Measurements from ENCODE around the gene UMODL1. TPM values are rescaled to one million over a fixed set of nuclear protein-coding genes. Genes with fewer than 3 reads are reported as not detected.
A peak's percentile ranks its signal among the peaks of the same experiment; 100 is the strongest.

Gene UMODL1
- total RNA-seq, 3 donors from 2014 or later (not counting 1 experiment from before 2014, with no cell fraction given): 0.14 to 0.28 TPM; not detected in 1

GRCh38 chr21:42160111-42160721 is 89.1 kb downstream of the UMODL1 start:
- H3K36me3 ChIP-seq (ENCODE audit: control insufficient read depth, insufficient read depth, low read length): no peaks in the 10 kb centered on the region
- no peaks in the 10 kb centered on the region for H3K9me3 ChIP-seq (ENCODE audit: control insufficient read depth, insufficient read depth, low read length)
- H3K27me3 ChIP-seq (ENCODE audit: control insufficient read depth, insufficient read depth, low read length): no peaks in the 10 kb centered on the region
- H3K4me1 Mint-ChIP-seq: peaks cover 20 to 63% of the 10 kb centered on the region in 2 donors
- ATAC-seq (peak in 2 of 3 donors; percentile 46 to 75), DNase-seq (peak; percentile 33 to 55)
- no peaks in the 10 kb centered on the region for H3K36me3 Mint-ChIP-seq
- no peak overlapping the region for H3K4me3 ChIP-seq (ENCODE audit: low read length)
- no peak for TF ChIP-seq CTCF (IDR thresholded peaks at IDR 0.05)
- H3K27me3 Mint-ChIP-seq (ENCODE audit: low read depth in 2 of 2): peaks cover 7 to 12% of the 10 kb centered on the region in 2 donors
- peak overlapping the region in 1 of 2 donors; percentile 24 for H3K27ac Mint-ChIP-seq
- no peaks in the 10 kb centered on the region for H3K9me3 Mint-ChIP-seq
- WGBS (ENCODE audit: insufficient coverage): 33% methylated on average over 25 of the region's 25 CpGs
- intact Hi-C loops (cut with micrococcal nuclease): no loop called here
- H3K4me1 ChIP-seq (ENCODE audit: control insufficient read depth, insufficient read depth, low read length): peaks cover 28% of the 10 kb centered on the region
- H3K27ac ChIP-seq (ENCODE audit: low read length): no peak overlapping the region
- no peak overlapping the region for H3K4me3 Mint-ChIP-seq

DNA sequence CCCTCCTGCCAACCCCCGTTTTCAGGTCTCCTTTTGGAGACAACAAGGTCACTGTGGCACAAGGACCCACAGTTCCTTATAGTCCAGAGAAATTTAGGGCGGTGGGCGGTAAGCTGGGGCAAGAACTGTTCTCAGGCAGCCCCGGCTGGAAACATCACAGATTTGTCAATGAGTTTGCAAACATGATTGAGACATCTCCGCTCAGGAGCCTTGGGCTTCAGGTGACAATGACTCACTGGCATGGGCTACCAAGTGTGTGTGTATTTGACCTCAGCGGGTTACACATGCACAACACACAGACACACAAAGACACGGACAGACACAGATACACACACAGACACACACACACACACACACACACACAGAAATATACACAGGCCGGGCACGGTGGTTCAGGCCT is 89.6 kb downstream of the UMODL1 start:
- no peaks in the 10 kb centered on the region for H3K9me3 Mint-ChIP-seq
- H3K27ac Mint-ChIP-seq: no peak overlapping the region
- H3K4me1 ChIP-seq (ENCODE audit: control insufficient read depth, insufficient read depth, low read length): peaks cover 23% of the 10 kb centered on the region
- DNase-seq (peak in 1 of 2 donors; percentile 13), ATAC-seq (no peak)
- no peaks in the 10 kb centered on the region for H3K9me3 ChIP-seq (ENCODE audit: control insufficient read depth, insufficient read depth, low read length)
- no peaks in the 10 kb centered on the region for H3K36me3 Mint-ChIP-seq
- H3K27me3 ChIP-seq (ENCODE audit: control insufficient read depth, insufficient read depth, low read length): no peaks in the 10 kb centered on the region
- H3K27ac ChIP-seq (ENCODE audit: low read length): no peak overlapping the region
- 83% methylated on average over 9 of the region's 9 CpGs for WGBS (ENCODE audit: insufficient coverage)
- peaks cover 15 to 58% of the 10 kb centered on the region in 2 donors for H3K4me1 Mint-ChIP-seq
- TF ChIP-seq CTCF (IDR thresholded peaks at IDR 0.05): no peak
- H3K4me3 ChIP-seq (ENCODE audit: low read length): no peak overlapping the region
- intact Hi-C loops (cut with micrococcal nuclease): no loop called here
- no peak overlapping the region for H3K4me3 Mint-ChIP-seq
- no peaks in the 10 kb centered on the region for H3K36me3 ChIP-seq (ENCODE audit: control insufficient read depth, insufficient read depth, low read length)
- peaks cover 7 to 12% of the 10 kb centered on the region in 2 donors for H3K27me3 Mint-ChIP-seq (ENCODE audit: low read depth in 2 of 2)

DNA sequence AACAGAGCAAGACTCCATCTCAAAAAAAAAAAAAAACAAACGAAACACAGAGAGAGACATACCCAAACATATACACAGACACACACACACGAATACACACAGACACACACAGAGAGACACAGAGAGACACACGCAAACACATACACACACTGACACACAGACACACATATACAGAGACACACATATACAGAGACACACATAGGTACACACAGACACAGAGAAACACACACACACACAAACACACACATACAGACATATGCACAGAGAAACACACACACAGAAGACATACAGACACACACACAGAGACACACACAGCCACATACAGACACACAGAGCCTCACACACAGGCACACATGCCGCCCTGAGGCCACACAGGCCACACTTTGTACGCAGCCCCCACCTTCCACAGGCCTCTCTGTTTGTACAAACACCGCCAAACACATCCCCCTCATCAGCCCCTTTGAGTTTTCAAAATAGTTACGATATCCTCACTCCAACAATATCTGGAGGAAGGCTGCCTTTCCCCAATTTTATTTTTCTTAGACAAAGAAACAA is 90.4 kb downstream of the UMODL1 start:
- ATAC-seq (no peak), DNase-seq (peak in 1 of 2 donors; percentile 5)
- Histone ChIP-seq H3K4me1 (ENCODE audit: control insufficient read depth, insufficient read depth, low read length) (peaks cover 23% of the 10 kb centered on the region), H3K9me3 (ENCODE audit: control insufficient read depth, insufficient read depth, low read length) (no peaks in the 10 kb centered on the region), H3K27me3 (ENCODE audit: control insufficient read depth, insufficient read depth, low read length) (no peaks in the 10 kb centered on the region), H3K4me3 (ENCODE audit: low read length) (no peak overlapping the region), H3K27ac (ENCODE audit: low read length) (no peak overlapping the region), H3K36me3 (ENCODE audit: control insufficient read depth, insufficient read depth, low read length) (no peaks in the 10 kb centered on the region)
- intact Hi-C loops (cut with micrococcal nuclease): no loop called here
- Mint-ChIP-seq H3K36me3 (no peaks in the 10 kb centered on the region), H3K4me3 (no peak overlapping the region), H3K27ac (peak overlapping the region in 1 of 2 donors; percentile 40), H3K4me1 (peaks cover 13 to 56% of the 10 kb centered on the region in 2 donors), H3K9me3 (no peaks in the 10 kb centered on the region), H3K27me3 (ENCODE audit: low read depth in 2 of 2) (peaks cover 7 to 12% of the 10 kb centered on the region in 2 donors)
- 82% methylated on average over 7 of the region's 7 CpGs for WGBS (ENCODE audit: insufficient coverage)
- no peak for TF ChIP-seq CTCF (IDR thresholded peaks at IDR 0.05)
